Measurements from ENCODE around the gene PRSS36. TPM values are rescaled to one million over a fixed set of nuclear protein-coding genes. Genes with fewer than 3 reads are reported as not detected.
A peak's percentile ranks its signal among the peaks of the same experiment; 100 is the strongest.

Gene PRSS36
- total and polyA plus RNA-seq, 9 of the 15 experiments (the other 6 are each of a cell fraction or from before 2014, with no cell fraction given), result 0.09 to 1.2 (median 0.54) TPM; not detected in 2

DNA sequence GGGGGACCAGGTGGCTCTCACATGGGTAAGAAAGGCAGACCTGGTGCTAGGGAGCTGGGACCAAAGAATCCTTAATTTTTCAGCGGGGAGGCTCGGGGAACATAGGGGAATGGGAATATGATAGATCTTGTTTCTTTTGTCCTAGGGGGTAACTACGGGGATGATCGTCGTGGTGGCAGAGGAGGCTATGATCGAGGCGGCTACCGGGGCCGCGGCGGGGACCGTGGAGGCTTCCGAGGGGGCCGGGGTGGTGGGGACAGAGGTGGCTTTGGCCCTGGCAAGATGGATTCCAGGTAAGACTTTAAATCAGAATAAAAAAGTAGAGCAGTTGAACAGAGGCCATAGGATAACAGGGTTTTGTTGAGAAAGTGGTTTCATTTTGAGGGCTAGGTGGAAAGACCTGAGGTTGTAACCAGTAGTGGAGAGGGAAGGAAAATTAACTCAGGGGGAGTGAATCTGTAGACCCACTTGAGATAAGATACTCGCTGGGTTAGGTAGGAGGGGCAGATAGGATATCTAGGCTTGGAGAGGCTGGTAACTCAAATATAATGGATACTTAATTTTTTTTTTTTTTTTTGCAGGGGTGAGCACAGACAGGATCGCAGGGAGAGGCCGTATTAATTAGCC lies 41.1 kb upstream of the PRSS36 start (continued):
- TF ChIP-seq CREB1 (IDR thresholded peaks at IDR 0.05) (no peak), CREB1 (CRISPR knock-in tag; IDR thresholded peaks at IDR 0.05) (no peak), ZBTB11 (CRISPR knock-in tag; IDR thresholded peaks at IDR 0.05) (no peak), NCOA4 (IDR thresholded peaks at IDR 0.05; ENCODE audit: partially characterized antibody) (no peak), DMBX1 (CRISPR knock-in tag; IDR thresholded peaks at IDR 0.05; ENCODE audit: borderline replicate concordance) (no peak), FOXP1 (CRISPR knock-in tag; IDR thresholded peaks at IDR 0.05) (no peak), NCOA2 (IDR thresholded peaks at IDR 0.05; ENCODE audit: partially characterized antibody in 2 of 2) (no peak), POLR2AphosphoS5 (IDR thresholded peaks at IDR 0.05; ENCODE audit: control insufficient read depth, insufficient read depth, low read depth, low read length) (no peak; the same call in 1 of the 2 replicates), ILF3 (IDR thresholded peaks at IDR 0.05; ENCODE audit: borderline replicate concordance) (peak; percentile 84; the same call in 1 of the 2 replicates), U2AF2 (optimal IDR thresholded peaks at IDR 0.05; ENCODE audit: low read depth, low read length) (no peak), E2F8 (IDR thresholded peaks at IDR 0.05; ENCODE audit: low read depth, partially characterized antibody) (peak; percentile 24), THRA (IDR thresholded peaks at IDR 0.05) (no peak)
- TF ChIP-seq, protein P1, sequence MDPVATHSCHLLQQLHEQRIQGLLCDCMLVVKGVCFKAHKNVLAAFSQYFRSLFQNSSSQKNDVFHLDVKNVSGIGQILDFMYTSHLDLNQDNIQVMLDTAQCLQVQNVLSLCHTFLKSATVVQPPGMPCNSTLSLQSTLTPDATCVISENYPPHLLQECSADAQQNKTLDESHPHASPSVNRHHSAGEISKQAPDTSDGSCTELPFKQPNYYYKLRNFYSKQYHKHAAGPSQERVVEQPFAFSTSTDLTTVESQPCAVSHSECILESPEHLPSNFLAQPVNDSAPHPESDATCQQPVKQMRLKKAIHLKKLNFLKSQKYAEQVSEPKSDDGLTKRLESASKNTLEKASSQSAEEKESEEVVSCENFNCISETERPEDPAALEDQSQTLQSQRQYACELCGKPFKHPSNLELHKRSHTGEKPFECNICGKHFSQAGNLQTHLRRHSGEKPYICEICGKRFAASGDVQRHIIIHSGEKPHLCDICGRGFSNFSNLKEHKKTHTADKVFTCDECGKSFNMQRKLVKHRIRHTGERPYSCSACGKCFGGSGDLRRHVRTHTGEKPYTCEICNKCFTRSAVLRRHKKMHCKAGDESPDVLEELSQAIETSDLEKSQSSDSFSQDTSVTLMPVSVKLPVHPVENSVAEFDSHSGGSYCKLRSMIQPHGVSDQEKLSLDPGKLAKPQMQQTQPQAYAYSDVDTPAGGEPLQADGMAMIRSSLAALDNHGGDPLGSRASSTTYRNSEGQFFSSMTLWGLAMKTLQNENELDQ (CRISPR knock-in tag; IDR thresholded peaks at IDR 0.05; ENCODE audit: borderline replicate concordance), result no peak
- TF ChIP-seq, protein P2, sequence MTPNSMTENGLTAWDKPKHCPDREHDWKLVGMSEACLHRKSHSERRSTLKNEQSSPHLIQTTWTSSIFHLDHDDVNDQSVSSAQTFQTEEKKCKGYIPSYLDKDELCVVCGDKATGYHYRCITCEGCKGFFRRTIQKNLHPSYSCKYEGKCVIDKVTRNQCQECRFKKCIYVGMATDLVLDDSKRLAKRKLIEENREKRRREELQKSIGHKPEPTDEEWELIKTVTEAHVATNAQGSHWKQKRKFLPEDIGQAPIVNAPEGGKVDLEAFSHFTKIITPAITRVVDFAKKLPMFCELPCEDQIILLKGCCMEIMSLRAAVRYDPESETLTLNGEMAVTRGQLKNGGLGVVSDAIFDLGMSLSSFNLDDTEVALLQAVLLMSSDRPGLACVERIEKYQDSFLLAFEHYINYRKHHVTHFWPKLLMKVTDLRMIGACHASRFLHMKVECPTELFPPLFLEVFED (CRISPR knock-in tag; conservative IDR thresholded peaks at IDR 0.05), result peak; percentile 90

Measured in K562 (cell line).